Stimulated activated CD4-positive, alpha-beta T cell treated with anti-CD3 and anti-CD28 coated beads, TNF-alpha, amount 100 ng/mL, for 24 hours (primary cell): ENCODE measurements around the gene TPO.

Experiments used
- DNase-seq, 3 experiments: peaks; one replicate each; pipeline ENCODE4 v3.0.0-alpha.2; 2020; ENCODE audit warnings: low read depth in 3 of 3

Gene TPO

GRCh38 chr2:1448009-1448408 lies 34.7 kb downstream of the TPO start:
- no peak for DNase-seq

- DNase-seq: no peak
Measured at GRCh38 chr2:1450915-1451314, 37.7 kb downstream of the TPO start.

GRCh38 chr2:1451422-1451821 lies 38.2 kb downstream of the TPO start:
- no peak for DNase-seq

GRCh38 chr2:1453561-1453960 lies 40.3 kb downstream of the TPO start:
- no peak for DNase-seq

GRCh38 chr2:1454346-1454745 lies 41.1 kb downstream of the TPO start:
- DNase-seq: no peak

- no peak for DNase-seq
Measured at GRCh38 chr2:1455466-1455865, 42.2 kb downstream of the TPO start.

GRCh38 chr2:1458432-1458831 lies 45.2 kb downstream of the TPO start:
- DNase-seq: no peak

GRCh38 chr2:1459727-1460126 lies 46.5 kb downstream of the TPO start:
- no peak for DNase-seq

GRCh38 chr2:1460851-1461418 lies 47.7 kb downstream of the TPO start:
- no peak for DNase-seq

- DNase-seq: no peak
Measured at GRCh38 chr2:1461507-1462390, 48.5 kb downstream of the TPO start.

GRCh38 chr2:1462994-1463393 lies 49.7 kb downstream of the TPO start:
- no peak for DNase-seq

- DNase-seq: no peak
Measured at GRCh38 chr2:1472350-1472749, 59.1 kb downstream of the TPO start.

GRCh38 chr2:1476617-1477195 lies 63.4 kb downstream of the TPO start:
- no peak for DNase-seq

GRCh38 chr2:1477196-1478040 lies 64.2 kb downstream of the TPO start:
- no peak for DNase-seq

GRCh38 chr2:1478311-1479305 lies 65.3 kb downstream of the TPO start:
- no peak for DNase-seq

GRCh38 chr2:1479346-1479745 lies 66.1 kb downstream of the TPO start:
- DNase-seq: no peak

- DNase-seq: no peak
Measured at GRCh38 chr2:1480671-1481076, 67.4 kb downstream of the TPO start.

- DNase-seq: no peak
Measured at GRCh38 chr2:1481406-1482252, 68.4 kb downstream of the TPO start.

- no peak for DNase-seq
Measured at GRCh38 chr2:1482253-1482675, 69.0 kb downstream of the TPO start.

- no peak for DNase-seq
Measured at GRCh38 chr2:1482981-1483380, 69.7 kb downstream of the TPO start.
